Measurements from ENCODE around the gene WWOX.
A peak's percentile ranks its signal among the peaks of the same experiment; 100 is the strongest.
"Not testable (repeated sequence)": the region's sequence is repeated elsewhere in the genome, so short reads cannot be mapped to it uniquely, and the experiment has no call there.

The WWOX gene

GRCh38 chr16:79250502-79251098 lies 1151.1 kb downstream of the WWOX start:
- ATAC-seq, result no peak
- Mint-ChIP-seq H3K4me1 (no peaks in the 10 kb centered on the region), H3K27me3 (peaks cover 32% of the 10 kb centered on the region), H3K4me3 (no peak overlapping the region), H3K9me3 (no peaks in the 10 kb centered on the region), H3K27ac (no peak overlapping the region)
- no peak for DNase-seq

- Mint-ChIP-seq H3K27ac (peak overlapping the region in 1 of 2 donors; percentile 62), H3K27me3 (peaks cover 38% of the 10 kb centered on the region), H3K4me3 (no peak overlapping the region), H3K4me1 (no peaks in the 10 kb centered on the region), H3K9me3 (no peaks in the 10 kb centered on the region)
- no peak for DNase-seq
- no peak for ATAC-seq
Measured at GRCh38 chr16:79253100-79253631, 1153.7 kb downstream of the WWOX start.

GRCh38 chr16:79257953-79258490 lies 1158.6 kb downstream of the WWOX start:
- H3K27ac Mint-ChIP-seq, result no peak overlapping the region
- no peak for ATAC-seq

GRCh38 chr16:79260890-79261289 lies 1161.4 kb downstream of the WWOX start:
- not testable (repeated sequence) for H3K4me3 Mint-ChIP-seq, DNase-seq, H3K4me1 Mint-ChIP-seq, H3K27ac Mint-ChIP-seq, ATAC-seq, H3K9me3 Mint-ChIP-seq
- peaks cover 88% of the 10 kb centered on the region for H3K27me3 Mint-ChIP-seq

More at GRCh38 chr16:79257953-79258490, 1158.6 kb downstream of the WWOX start:
- H3K27me3 Mint-ChIP-seq, result peaks cover 85% of the 10 kb centered on the region
- no peak for DNase-seq
- no peak overlapping the region for H3K4me3 Mint-ChIP-seq
- no peaks in the 10 kb centered on the region for H3K4me1 Mint-ChIP-seq
- no peaks in the 10 kb centered on the region for H3K9me3 Mint-ChIP-seq

- peak; percentile 17 to 19 for DNase-seq
- Mint-ChIP-seq H3K4me1 (no peaks in the 10 kb centered on the region), H3K27ac (no peak overlapping the region)
Measured at GRCh38 chr16:79261481-79261940, 1162.1 kb downstream of the WWOX start.

GRCh38 chr16:79261944-79262552 lies 1162.6 kb downstream of the WWOX start:
- Mint-ChIP-seq H3K4me1 (peaks cover 2% of the 10 kb centered on the region), H3K27me3 (peaks cover 90% of the 10 kb centered on the region), H3K27ac (no peak overlapping the region), H3K9me3 (peaks cover 0 to 4% of the 10 kb centered on the region in 2 donors), H3K4me3 (no peak overlapping the region)
- no peak for DNase-seq
- ATAC-seq, result no peak

More at GRCh38 chr16:79261481-79261940, 1162.1 kb downstream of the WWOX start:
- Mint-ChIP-seq H3K9me3 (peaks cover 0 to 1% of the 10 kb centered on the region in 2 donors), H3K27me3 (peaks cover 88% of the 10 kb centered on the region), H3K4me3 (no peak overlapping the region)
- ATAC-seq, result peak; percentile 52

Data from stimulated activated naive CD8-positive, alpha-beta T cell treated with anti-CD3 and anti-CD28 coated beads, Interleukin-15, amount 100 ng/mL, for 72 hours (primary cell).